Measurements from ENCODE around the gene BABAM2.

The BABAM2 gene

GRCh38 chr2:28172114-28172898, 281.8 kb downstream of the BABAM2 start:
- no peak for DNase-seq

- no peak for DNase-seq
Observed at GRCh38 chr2:28173377-28173776, 282.8 kb downstream of the BABAM2 start.

- no peak for DNase-seq
Observed at GRCh38 chr2:28174211-28174610, 283.7 kb downstream of the BABAM2 start.

DNA sequence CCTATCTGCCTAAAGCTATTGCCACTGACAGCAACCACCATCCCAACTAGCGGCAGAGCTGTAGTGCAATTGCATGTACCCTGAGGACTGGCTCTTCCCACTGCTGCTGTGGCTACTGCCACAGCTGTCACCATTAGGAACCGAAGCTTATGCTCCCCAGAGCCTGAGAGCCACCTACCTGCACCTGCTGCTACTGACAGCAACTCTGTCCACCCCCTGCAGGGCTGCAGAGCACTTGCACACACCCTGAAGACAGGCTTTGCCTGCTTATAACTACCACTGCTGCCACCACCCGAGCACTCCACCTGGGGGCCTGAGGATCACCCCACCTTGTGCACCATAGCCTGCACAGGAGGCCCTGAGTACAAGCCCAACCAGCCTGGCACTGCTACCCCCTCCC, 284.5 kb downstream of the BABAM2 start:
- no peak for DNase-seq

- no peak for DNase-seq
Observed at GRCh38 chr2:28178946-28179345, 288.4 kb downstream of the BABAM2 start.

GRCh38 chr2:28181801-28182200, 291.3 kb downstream of the BABAM2 start:
- no peak for DNase-seq

- no peak for DNase-seq
Observed at GRCh38 chr2:28182348-28182747, 291.8 kb downstream of the BABAM2 start.

DNA sequence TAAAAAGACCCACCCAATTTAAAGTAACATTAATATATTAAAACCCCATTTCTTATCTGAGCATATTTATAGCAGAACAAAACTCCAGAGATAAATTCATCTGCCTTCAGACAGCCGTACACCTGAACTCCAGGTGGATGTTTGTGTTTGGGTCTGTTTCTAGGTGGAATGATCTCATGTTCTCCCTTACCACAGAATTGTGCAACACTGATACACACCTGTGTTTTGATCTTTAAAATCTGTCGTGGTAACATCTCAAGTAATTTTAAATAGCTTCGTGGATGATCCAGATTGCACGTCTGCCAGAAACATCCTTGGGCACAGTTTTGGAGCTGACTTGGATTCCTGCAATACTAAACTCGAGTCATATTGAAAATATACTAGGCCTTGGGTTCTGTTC, 294.6 kb downstream of the BABAM2 start:
- DNase-seq: no peak

GRCh38 chr2:28185891-28186290, 295.4 kb downstream of the BABAM2 start:
- no peak for DNase-seq

DNA sequence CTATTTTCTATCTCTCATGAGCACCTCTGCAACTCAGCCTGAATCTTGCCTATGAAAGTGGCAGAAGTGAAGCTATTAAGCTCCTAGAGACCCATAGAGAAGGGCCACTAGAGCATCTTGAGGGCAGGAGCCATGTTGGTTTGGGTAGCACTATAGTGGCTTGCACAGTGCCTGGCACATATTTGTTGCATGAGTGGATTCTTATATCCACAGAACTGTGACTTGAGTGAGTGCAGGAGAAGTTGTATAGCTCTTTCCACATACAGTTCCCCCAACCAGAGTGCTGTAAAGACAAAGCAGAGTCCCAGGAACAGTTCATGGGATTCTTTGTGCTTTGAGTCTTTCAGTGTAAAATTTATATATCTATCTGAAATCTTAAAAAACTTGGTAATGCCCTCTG, 296.7 kb downstream of the BABAM2 start:
- DNase-seq: no peak

DNA sequence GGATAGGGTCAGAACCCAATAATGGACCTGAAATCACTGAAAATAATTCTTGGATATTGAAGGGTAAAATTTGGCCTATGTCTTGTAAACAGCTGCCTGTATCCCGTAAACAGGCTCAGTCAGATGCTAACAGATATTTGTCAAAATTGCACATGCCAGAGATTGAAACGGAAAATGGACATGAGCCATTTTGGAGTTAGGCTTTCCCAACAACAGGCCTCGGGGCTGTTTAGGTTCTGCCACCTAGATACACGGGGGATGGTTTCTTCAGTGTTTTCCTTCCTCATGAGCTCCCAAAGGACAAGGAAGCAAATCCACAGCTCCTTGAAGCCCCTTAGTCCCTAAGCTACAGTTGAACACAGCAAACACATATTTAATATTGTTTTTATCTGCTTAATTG, 297.9 kb downstream of the BABAM2 start:
- DNase-seq: no peak

GRCh38 chr2:28193630-28194403, 303.3 kb downstream of the BABAM2 start:
- no peak for DNase-seq

DNA sequence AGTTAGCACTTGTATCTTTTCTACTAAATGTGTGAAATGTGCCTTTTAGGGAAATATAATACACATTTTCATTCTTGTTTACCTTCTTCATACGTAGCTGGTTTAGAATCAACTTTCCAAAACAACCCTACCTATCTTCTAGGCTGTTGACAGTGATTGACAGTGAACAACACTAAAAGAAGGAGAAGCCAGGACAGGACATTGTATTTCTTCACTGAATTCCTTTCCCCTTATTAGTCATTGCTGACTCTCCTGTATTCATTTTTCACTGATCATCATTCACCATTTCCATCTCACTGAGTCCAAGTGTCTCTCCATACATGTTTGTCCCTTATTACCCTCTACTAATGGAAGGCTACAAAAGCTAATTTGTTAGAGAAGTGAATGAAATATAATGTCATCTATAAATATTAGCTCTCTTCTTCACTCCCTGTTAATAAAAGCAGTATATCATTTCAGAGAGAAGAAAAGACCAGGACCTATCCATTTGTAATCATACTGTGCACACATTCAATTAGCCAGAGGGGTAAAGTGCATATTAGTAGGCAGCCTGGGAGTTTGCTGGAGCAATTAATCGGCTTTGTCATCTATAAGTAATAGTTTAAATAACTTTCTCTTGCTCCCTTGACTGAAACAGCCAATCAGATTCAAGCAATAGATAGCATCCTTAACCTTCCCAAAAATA, 309.6 kb downstream of the BABAM2 start:
- DNase-seq: no peak

GRCh38 chr2:28201671-28202180, 311.2 kb downstream of the BABAM2 start:
- DNase-seq: no peak

GRCh38 chr2:28202719-28203118, 312.2 kb downstream of the BABAM2 start:
- DNase-seq: no peak

DNA sequence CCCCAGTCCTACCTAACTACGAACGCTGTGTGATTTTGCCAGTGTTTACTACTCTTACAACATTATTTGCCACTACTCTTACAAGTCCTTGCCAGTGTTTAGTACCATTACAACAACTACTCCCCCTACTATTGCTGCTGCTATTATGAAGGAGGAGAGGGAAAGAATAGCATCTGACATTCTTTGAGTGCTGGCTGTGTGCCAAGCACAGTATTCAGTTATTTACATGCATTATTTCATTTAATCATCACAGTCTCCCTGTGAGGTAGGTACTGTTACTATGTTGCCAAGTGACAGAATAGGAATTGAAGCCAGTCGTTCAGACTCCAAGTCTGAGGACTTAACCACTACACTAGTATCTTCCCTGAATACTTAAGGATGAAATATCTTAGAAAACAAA, 316.2 kb downstream of the BABAM2 start:
- DNase-seq: no peak

DNA sequence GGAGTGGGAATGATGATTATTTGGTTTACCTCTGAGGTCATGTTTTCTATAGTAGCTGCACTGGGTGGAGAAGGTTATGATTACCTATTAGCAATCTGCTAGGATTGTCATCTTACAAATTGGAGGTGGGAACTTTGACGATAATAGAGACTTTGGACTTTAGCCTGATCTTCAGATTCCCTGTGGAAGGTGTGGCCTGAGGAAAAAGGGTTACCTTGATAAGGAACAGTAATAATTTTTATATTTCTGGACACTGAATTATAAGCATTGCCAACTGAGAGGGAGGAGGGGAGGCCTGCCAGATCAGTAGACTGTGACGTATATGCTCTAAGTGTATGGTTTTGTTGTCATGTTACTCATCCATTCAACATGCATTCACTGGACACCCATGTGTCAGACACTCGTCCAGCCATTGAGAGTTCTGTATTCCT, 318.7 kb downstream of the BABAM2 start:
- DNase-seq: no peak

DNA sequence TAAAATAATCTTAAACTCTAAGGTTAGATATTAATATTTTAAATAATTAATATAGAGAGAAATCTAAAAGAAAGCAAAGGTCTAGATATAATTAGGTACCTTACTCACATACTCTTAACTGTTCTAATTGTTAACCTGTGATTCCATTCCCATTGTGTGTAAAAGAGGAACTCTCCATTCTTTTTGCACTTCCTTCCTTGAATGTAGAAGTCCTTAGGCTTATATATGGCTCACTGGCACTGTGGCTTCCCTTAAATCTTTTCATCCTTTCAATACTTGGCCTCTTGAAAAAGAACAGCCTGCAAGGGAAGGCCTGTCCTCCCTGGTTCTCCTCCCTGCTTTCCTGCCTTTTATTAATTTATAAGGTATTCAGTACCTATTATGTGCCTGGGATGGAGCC, 319.3 kb downstream of the BABAM2 start:
- no peak for DNase-seq

GRCh38 chr2:28210535-28210934, 320.0 kb downstream of the BABAM2 start:
- DNase-seq: no peak

DNA sequence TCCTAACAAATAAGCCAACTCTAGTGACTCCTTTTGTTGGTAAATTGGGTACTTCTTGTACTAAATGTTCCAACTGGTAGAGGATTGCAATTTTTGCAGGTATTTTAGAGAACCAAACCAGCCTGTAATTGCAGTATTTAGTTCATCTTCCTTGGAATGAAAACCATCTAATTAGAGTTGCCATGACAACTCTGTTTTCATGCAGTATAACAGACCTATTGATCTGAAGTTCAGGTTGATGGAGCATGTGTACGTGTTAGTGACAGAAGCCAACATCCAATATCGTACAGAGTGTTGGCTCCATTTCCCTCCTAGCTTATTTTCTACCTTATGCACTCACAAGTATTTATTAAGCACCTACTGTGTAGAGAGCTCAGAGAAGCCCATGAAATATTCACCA, 325.8 kb downstream of the BABAM2 start:
- no peak for DNase-seq

GRCh38 chr2:28217042-28217740, 326.7 kb downstream of the BABAM2 start:
- no peak for DNase-seq

DNA sequence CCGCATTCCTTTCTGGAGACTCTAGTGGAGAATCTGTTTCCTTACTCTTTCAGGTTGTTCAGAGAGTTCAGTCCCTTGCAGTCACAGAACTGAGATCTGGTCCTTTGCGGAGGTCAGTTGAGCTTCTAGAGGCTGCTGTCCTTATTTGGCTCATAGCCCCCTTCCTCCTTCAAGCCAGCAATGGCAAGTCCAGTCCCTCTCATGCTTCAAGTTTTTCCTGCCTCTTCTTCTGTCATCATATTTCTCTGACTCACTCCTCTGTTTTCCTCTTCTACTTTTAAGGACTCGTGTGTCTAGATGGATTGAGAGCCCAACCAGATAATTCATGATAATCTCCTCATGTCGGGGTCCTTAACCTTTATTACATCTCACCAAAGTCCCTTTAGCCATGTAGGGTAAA, 328.6 kb downstream of the BABAM2 start:
- no peak for DNase-seq
